Measurements from ENCODE around the gene SPN.

SPN gene

DNA sequence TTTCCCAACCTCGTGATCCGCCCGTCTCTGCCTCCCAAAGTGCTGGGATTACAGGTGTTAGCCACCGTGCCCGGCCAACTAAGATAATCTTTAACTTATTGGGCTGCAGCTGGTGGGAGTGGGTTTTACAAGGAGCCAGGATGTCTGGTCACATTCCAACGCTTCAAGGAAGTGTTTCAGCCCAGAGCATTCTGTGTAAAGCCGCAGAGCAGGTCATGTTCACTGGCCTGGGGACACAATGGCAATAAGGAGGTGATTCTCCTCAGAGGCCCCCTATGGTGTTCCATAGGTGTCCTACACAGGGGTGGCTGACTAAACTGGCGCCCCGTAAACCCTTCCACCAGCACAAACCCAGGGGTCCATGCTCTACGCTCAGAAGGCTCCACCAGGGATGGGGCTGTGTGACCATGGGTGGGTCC is 17.1 kb downstream of the SPN start:
- TF ChIP-seq REST (IDR thresholded peaks at IDR 0.05; ENCODE audit: insufficient replicate concordance, low read depth), result no peak
- no peak for TF ChIP-seq SPI1 (IDR thresholded peaks at IDR 0.05; ENCODE audit: borderline replicate concordance, low read depth)
- TF ChIP-seq CTCF (IDR thresholded peaks at IDR 0.05; ENCODE audit: insufficient read depth, low read length), result no peak
- no peak for TF ChIP-seq POLR2AphosphoS5 (IDR thresholded peaks at IDR 0.05; ENCODE audit: low read depth)
- no peak for TF ChIP-seq GABPA (IDR thresholded peaks at IDR 0.05; ENCODE audit: low read depth)
- H3K27ac ChIP-seq (replicated peaks), result peak overlapping the region; percentile 78
- H3K27me3 ChIP-seq (ENCODE audit: insufficient read depth, poor library complexity, severe bottlenecking), result no peaks in the 10 kb centered on the region
- DNase-seq (ENCODE audit: low read depth in 1 of 2, low spot score in 1 of 2), result no peak
- no peak overlapping the region for H3K4me3 ChIP-seq (replicated peaks; ENCODE audit: insufficient read depth, low read length)

GRCh38 chr16:29683543-29684090 is 20.6 kb downstream of the SPN start:
- 0 out of 2 replicates have a peak overlapping the region, but pooled peaks have one; percentile 14 for H3K27ac ChIP-seq (replicated peaks)
- H3K27me3 ChIP-seq (ENCODE audit: insufficient read depth, poor library complexity, severe bottlenecking), result no peaks in the 10 kb centered on the region
- TF ChIP-seq CTCF (IDR thresholded peaks at IDR 0.05; ENCODE audit: insufficient read depth, low read length), result no peak
- TF ChIP-seq GABPA (IDR thresholded peaks at IDR 0.05; ENCODE audit: low read depth), result no peak
- no peak for TF ChIP-seq REST (IDR thresholded peaks at IDR 0.05; ENCODE audit: insufficient replicate concordance, low read depth)
- no peak for TF ChIP-seq SPI1 (IDR thresholded peaks at IDR 0.05; ENCODE audit: borderline replicate concordance, low read depth)
- TF ChIP-seq POLR2AphosphoS5 (IDR thresholded peaks at IDR 0.05; ENCODE audit: low read depth), result no peak
- no peak for DNase-seq (ENCODE audit: low read depth in 1 of 2, low spot score in 1 of 2)
- H3K4me3 ChIP-seq (replicated peaks; ENCODE audit: insufficient read depth, low read length), result no peak overlapping the region

DNA sequence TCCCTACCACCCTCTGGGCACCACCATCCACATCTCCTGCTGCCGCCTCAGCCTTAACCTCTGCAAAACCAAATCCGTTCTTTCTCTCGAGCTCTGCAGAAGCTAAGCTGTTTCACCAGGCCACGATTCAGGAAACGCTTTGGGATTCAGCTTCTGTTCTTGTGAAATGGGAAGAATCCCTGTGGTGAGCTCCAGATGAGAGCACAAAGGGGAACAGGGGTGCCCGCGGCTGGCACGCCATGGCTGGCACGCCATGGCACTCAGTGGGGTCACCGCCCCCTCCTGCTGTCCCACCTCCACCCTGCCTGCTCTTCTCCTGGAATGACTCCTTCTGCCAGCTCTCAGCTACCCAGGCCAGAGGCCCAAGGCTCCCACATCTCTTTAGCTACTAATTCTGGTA is 21.6 kb downstream of the SPN start:
- Histone ChIP-seq H3K4me3 (replicated peaks; ENCODE audit: insufficient read depth, low read length) (no peak overlapping the region), H3K27ac (replicated peaks) (no peak overlapping the region), H3K27me3 (ENCODE audit: insufficient read depth, poor library complexity, severe bottlenecking) (no peaks in the 10 kb centered on the region)
- peak in 1 of 2 experiments; percentile 42 for DNase-seq (ENCODE audit: low read depth in 1 of 2, low spot score in 1 of 2)
- TF ChIP-seq GABPA (IDR thresholded peaks at IDR 0.05; ENCODE audit: low read depth) (no peak), REST (IDR thresholded peaks at IDR 0.05; ENCODE audit: insufficient replicate concordance, low read depth) (no peak), POLR2AphosphoS5 (IDR thresholded peaks at IDR 0.05; ENCODE audit: low read depth) (peak; percentile 55), CTCF (IDR thresholded peaks at IDR 0.05; ENCODE audit: insufficient read depth, low read length) (no peak), SPI1 (IDR thresholded peaks at IDR 0.05; ENCODE audit: borderline replicate concordance, low read depth) (peak; percentile 33; the same call in 1 of the 2 replicates)
